GM10266 (cell line): ENCODE results near the gene PLCH1.

Experiments
- DNase-seq: peaks from one replicate; pipeline ENCODE4 v3.0.0; 2012; ENCODE audit errors: extremely low spot score
- TF ChIP-seq, protein P1 (sequence below): IDR thresholded peaks from 2 replicates; pipeline ENCODE4 v1.5.1; 2012; ENCODE audit warnings: mild to moderate bottlenecking, low read depth; ENCODE audit not compliant: control insufficient read depth, insufficient read depth; ENCODE audit errors: missing control alignments

PLCH1 gene

DNA sequence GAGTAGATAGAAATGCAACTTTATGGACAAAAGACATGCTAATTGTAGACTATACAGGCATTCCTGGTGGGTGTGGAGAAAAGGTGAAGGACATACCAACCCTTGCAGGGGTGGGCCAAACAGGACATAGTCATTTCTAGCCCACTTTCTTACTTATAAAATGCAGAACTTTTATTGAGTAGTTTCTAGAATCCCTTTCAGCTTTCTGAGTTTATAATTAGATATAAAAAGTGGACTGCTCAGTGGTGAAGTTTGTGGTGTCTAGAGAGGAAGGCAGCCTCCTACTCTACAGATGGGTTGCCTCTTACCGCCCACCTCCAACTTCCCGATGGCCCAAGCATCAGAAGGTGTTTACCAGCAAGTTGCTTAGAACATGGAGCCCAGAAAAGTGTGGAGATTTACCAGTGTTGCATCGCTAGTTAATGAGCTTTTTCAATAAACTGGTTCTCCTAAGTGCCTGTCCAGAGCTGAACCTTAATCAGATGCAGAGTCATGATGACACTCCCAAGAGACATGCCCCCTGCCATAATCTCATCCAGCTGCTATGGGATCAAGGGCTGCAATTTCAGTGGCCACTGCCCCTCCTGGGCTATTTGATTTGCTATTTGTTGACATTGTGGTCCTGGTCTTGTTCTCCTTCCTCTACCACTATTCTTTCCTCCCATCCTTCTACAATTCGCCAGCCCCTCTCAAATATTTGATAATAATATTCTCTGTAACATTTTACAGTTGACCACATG is 373.9 kb downstream of the PLCH1 start:
- TF ChIP-seq, protein P1, sequence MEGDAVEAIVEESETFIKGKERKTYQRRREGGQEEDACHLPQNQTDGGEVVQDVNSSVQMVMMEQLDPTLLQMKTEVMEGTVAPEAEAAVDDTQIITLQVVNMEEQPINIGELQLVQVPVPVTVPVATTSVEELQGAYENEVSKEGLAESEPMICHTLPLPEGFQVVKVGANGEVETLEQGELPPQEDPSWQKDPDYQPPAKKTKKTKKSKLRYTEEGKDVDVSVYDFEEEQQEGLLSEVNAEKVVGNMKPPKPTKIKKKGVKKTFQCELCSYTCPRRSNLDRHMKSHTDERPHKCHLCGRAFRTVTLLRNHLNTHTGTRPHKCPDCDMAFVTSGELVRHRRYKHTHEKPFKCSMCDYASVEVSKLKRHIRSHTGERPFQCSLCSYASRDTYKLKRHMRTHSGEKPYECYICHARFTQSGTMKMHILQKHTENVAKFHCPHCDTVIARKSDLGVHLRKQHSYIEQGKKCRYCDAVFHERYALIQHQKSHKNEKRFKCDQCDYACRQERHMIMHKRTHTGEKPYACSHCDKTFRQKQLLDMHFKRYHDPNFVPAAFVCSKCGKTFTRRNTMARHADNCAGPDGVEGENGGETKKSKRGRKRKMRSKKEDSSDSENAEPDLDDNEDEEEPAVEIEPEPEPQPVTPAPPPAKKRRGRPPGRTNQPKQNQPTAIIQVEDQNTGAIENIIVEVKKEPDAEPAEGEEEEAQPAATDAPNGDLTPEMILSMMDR: no peak
- DNase-seq: no peak

DNA sequence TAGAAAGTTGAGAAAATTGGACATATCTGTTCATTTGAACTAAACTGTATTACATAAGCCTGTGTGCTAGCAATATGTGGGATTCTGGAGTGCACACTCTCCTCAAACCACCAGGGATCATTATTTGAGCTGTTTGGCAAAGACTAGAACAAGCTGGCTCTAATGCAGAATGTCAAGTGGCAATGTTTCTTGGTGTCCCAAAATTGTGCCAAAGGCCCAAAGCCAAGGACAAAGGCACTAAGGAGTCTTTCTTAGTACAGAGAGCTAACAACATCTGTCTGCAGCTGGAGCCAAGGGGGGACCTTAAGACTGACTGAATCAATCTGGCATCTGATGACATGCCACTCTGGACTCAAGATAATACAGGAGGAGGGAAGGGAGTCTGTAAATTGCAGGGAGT is 374.7 kb downstream of the PLCH1 start:
- no peak for DNase-seq
- TF ChIP-seq, protein P1: no peak

DNA sequence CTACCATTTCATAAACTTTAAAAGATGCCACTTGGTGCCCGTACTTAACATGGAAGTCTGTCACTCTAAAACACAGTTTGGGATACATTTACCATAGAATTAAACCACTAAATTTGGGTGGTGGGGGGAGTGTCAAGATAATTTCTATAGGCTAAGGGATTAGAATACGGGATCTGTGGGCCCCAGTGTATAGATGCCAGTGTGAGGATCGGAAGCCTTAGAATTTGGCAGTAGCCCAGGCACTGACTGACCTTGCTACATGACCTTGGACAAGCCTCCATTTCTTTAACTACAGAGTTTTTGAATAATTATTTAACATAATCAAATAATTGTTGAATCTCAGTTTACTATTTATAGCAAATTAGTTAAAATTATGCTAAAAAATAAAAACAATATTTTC is 375.1 kb downstream of the PLCH1 start:
- TF ChIP-seq, protein P1: no peak
- DNase-seq: no peak

DNA sequence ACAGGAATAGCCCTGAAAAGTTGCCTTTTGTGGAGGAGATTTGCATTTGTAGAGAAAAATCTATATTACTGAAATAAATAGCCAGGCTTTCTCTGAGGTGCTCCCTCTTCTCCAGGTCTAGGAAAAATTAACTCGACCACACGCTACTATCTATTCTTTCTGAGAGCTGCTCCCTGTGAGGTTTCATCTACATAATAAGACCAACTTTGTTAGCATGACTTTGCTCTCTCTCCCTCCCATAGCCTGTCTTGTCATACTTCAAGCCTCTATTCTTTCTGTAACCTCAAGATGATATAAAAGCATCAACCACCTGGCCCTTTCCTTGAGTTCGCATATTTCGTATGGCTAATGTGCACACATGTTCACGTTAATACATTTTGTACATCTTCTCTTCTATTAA is 375.6 kb downstream of the PLCH1 start:
- TF ChIP-seq, protein P1: no peak
- DNase-seq: no peak

DNA sequence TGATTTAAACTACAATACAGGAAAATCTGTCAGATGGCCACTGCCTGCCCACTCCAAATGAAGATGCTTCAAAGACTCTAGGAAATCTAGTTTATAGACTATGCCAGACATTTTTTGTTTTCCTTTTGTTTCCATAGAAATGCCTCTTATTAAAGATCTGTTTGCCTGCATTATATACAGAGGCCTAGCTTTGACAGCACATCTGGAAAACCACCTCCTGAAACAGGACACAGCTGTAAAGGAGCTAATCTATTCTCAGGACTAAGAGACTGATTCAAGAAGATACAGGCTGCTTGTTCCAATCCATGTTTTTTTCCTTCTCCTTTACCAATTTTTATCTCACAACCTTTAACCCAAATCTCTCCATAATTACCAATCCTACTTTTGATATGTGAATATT is 376.1 kb downstream of the PLCH1 start:
- DNase-seq: no peak
- TF ChIP-seq, protein P1: no peak

DNA sequence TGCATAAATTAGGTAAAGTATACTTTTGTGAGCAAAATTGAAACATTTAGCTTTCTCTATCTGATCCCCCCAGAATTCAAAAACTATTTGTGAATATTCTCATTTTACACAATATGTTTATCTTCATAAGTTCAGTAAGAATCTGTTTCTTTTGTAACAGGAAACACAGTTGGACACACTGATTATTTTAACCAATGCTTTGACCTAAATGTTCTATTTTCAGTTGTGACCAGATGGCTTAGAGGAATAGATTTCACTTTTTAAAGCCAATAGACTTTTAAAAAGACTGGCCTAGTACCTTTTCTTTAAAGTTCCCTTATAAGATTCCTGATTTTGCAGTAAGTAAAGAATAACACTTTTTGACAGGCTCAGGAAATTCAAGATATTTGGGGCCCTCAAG is 377.4 kb downstream of the PLCH1 start:
- DNase-seq: no peak
- TF ChIP-seq, protein P1: no peak

DNA sequence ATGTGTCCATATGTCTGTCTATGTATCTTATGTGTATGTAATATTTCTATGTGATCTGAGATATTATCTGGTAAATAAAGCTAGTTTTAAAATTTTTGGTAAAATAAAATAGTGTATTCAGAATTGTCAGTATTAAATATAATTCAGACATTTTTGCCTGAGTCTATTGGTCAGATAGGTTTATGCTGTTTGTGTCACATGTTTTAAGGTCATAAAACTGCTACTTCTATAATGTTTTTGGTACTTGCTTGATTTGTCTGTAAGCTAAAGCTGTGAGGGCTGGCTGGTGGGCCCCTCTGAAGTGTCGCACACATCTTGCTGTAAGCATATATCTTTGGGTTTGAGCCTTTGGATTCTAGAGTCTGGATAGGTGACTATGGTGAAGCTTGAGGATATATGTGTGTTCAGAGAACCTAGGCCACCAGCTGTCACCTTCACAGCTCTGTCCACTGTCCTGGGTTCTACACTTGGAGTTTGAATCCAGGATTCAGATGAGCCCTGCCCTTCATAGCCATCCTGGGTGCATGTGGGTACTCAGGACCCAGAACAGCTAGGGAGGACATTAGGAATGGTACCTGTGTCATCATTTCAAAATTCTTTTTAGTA is 379.6 kb downstream of the PLCH1 start:
- TF ChIP-seq, protein P1: no peak
- DNase-seq: no peak
